ENCODE results near the gene UGT1A9. TPM values are rescaled to one million over a fixed set of nuclear protein-coding genes. Genes with fewer than 3 reads are reported as not detected.

The UGT1A9 gene
- total and polyA plus RNA-seq, 9 donors = 0.36 TPM; not detected in 8

DNA sequence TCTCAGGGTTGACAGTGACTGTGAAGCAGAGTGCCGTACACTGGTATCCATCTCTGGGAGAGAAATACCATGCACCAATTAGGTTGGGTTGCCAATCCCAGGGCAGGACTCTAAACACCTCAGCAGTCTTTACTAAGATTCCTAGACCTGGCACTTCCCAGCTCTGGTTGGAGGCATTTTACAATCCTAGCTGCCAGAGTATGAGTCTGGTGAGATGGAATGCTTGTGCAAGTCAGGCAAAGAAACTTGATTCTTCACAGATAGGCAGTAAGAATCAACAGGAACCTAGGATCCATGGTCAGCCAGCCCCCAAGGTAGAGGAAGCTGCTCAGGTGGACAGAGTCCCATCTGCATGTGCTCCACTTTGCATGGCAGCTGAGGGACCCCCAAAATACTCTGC, 35.0 kb downstream of the UGT1A9 start:
- H3K36me3 ChIP-seq = no peaks in the 10 kb centered on the region
- WGBS, 3 donors = 50 to 89% (median 83%) methylated on average over 1 of the region's 1 CpG
- intact Hi-C loops (cut with DNase I) = no loop called here

DNA sequence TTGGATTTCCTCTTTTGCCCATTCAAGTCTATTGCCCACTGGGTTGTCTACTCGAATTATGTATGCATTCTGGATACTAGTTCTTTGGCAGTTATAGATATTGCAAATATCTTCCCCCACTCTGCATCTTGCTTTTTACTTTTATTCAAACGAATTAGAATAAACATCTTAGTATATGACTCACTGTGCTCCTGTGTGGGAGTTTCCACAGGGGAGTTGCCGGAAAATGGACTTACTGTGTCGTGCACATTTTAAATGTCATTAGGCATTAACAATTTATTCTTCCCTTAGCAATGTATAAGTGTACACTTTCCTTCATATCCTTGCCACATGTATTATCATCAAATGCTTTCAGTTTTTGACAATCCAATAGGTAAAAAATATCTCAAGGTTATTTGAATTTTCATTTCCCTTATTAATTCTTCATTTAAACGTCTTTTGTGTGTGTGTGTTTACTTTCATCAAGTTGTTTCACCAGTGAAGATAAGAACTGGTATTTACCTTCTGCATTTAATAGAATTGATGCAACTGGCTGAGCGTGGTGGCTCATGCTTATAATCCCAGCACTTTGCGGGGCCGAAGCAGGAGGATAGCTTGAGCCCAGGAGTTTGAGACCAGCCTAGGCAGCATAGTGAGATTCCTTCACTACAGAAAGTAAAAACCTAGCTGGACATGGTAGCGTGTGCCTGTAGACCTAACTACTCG, 36.4 kb downstream of the UGT1A9 start:
- TF ChIP-seq POLR2A (IDR thresholded peaks at IDR 0.05) (no peak), EP300 (IDR thresholded peaks at IDR 0.05) (no peak)
- TF ChIP-seq, protein P1, sequence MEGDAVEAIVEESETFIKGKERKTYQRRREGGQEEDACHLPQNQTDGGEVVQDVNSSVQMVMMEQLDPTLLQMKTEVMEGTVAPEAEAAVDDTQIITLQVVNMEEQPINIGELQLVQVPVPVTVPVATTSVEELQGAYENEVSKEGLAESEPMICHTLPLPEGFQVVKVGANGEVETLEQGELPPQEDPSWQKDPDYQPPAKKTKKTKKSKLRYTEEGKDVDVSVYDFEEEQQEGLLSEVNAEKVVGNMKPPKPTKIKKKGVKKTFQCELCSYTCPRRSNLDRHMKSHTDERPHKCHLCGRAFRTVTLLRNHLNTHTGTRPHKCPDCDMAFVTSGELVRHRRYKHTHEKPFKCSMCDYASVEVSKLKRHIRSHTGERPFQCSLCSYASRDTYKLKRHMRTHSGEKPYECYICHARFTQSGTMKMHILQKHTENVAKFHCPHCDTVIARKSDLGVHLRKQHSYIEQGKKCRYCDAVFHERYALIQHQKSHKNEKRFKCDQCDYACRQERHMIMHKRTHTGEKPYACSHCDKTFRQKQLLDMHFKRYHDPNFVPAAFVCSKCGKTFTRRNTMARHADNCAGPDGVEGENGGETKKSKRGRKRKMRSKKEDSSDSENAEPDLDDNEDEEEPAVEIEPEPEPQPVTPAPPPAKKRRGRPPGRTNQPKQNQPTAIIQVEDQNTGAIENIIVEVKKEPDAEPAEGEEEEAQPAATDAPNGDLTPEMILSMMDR (IDR thresholded peaks at IDR 0.05) = no peak
- WGBS, 3 donors = 40 to 50% (median 48%) methylated on average over 10 of the region's 10 CpGs
- H3K4me3 ChIP-seq = no peak overlapping the region
- intact Hi-C loops (cut with DNase I) = no loop called here
- H3K36me3 ChIP-seq = no peaks in the 10 kb centered on the region
- no peaks in the 10 kb centered on the region for H3K27me3 ChIP-seq
- H3K4me1 ChIP-seq (ENCODE audit: insufficient read depth) = no peaks in the 10 kb centered on the region
- no peaks in the 10 kb centered on the region for H3K9me3 ChIP-seq
- no peak overlapping the region for H3K27ac ChIP-seq
- no peak for DNase-seq

More for the DNA sequence above, 35.0 kb downstream of the UGT1A9 start:
- TF ChIP-seq EP300 (IDR thresholded peaks at IDR 0.05) (no peak), POLR2A (IDR thresholded peaks at IDR 0.05) (no peak)
- TF ChIP-seq, protein P1 (IDR thresholded peaks at IDR 0.05) = no peak
- Histone ChIP-seq H3K4me3 (no peak overlapping the region), H3K4me1 (ENCODE audit: insufficient read depth) (no peaks in the 10 kb centered on the region), H3K27me3 (no peaks in the 10 kb centered on the region), H3K9me3 (no peaks in the 10 kb centered on the region), H3K27ac (no peak overlapping the region)
- no peak for DNase-seq

DNA sequence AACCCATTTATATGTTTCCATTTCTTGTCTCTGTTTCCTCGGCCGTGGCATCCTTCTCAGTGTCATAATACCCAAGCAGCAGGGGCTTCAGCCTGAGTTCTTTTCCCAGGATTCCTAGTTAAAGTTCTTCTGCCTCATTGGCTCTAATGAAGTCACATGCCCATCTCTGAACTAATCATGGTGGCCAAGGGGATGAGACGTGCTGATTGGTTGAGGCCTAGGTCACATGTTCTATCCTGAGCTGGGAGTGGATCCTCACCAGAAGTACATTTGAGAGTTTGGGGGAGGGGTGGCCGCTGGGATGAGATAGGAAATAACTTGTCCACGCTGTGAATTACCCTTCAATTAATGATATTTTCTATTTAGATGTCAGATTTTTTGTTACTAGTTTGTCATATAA, 37.2 kb downstream of the UGT1A9 start:
- DNase-seq = no peak
- intact Hi-C loops (cut with DNase I) = no loop called here
- H3K27ac ChIP-seq = no peak overlapping the region
- H3K4me3 ChIP-seq = no peak overlapping the region
- no peaks in the 10 kb centered on the region for H3K36me3 ChIP-seq
- no peaks in the 10 kb centered on the region for H3K27me3 ChIP-seq
- TF ChIP-seq EP300 (IDR thresholded peaks at IDR 0.05) (no peak), POLR2A (IDR thresholded peaks at IDR 0.05) (no peak)
- TF ChIP-seq, protein P1 (IDR thresholded peaks at IDR 0.05) = no peak
- H3K4me1 ChIP-seq (ENCODE audit: insufficient read depth) = no peaks in the 10 kb centered on the region
- no peaks in the 10 kb centered on the region for H3K9me3 ChIP-seq
- WGBS, 3 donors = 70 to 87% (median 78%) methylated on average over 5 of the region's 5 CpGs

DNA sequence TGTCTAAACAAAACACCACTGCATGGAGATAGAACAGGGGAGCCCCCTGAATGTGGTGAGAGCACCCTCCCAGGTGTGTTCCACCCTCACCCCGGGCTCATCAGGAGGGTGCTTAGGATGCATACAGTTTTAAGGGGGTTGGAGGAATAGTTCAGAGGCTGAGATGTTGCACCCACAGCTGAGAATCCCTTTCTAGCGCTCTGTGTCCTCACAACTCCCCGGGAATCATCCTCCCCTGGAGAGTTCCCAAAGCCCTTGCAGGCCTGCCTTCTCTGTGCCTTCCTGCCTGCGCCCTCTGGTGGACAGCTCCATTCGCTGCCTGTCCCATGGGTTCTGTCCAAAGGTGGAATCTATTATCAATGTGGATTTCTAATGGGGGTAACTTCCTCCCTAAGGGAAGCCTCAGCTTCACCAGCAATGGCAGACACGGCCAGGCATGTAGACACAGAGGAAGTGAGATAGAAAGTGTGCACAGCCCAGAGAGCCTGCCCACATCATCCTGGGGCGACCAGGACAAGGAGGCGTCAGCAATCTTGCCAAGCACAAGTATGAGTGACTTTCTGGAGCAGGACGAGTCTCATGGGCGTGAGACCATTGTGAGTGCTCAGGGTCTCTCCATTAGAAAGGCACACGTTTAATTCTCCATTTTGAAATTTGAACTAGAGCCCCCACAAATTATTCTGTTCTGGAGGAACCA, 39.8 kb downstream of the UGT1A9 start:
- Histone ChIP-seq H3K4me1 (ENCODE audit: insufficient read depth) (no peaks in the 10 kb centered on the region), H3K4me3 (no peak overlapping the region), H3K9me3 (no peaks in the 10 kb centered on the region), H3K27me3 (no peaks in the 10 kb centered on the region), H3K36me3 (no peaks in the 10 kb centered on the region), H3K27ac (no peak overlapping the region)
- DNase-seq = peak; percentile 23 to 71 (median 27)
- TF ChIP-seq, protein P1 (IDR thresholded peaks at IDR 0.05) = no peak
- TF ChIP-seq EP300 (IDR thresholded peaks at IDR 0.05) = no peak
- TF ChIP-seq POLR2A (IDR thresholded peaks at IDR 0.05) = no peak
- WGBS, 3 donors = 35 to 39% (median 39%) methylated on average over 11 of the region's 11 CpGs
- intact Hi-C loops (cut with DNase I) = no loop called here
